ENCODE results near the gene LSM4. TPM values are rescaled to one million over a fixed set of nuclear protein-coding genes. Genes with fewer than 3 reads are reported as not detected.
"Not testable (repeated sequence)": the region's sequence is repeated elsewhere in the genome, so short reads cannot be mapped to it uniquely, and the experiment has no call there.

The LSM4 gene
- total and polyA plus RNA-seq, 2 of the 4 experiments (the other 2 are of a cell fraction) = 44.8 to 118 TPM

DNA sequence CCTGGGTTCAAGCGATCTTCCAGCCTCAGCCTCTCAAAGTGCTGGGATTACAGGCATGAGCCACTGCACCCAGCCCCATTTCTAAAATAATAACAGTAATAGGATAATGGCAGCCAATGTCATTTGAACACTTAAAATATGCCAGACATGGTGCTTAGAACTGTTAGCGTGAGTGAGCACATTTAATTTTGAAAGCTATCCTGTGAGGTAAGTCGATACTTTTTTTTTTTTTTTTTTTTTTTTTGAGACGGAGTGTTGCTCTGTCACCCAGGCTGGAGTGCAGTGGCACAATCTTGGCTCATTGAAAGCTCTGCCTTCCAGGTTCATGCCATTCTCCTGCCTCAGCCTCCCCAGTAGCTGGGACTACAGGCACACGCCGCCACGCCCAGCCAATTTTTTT lies 31.9 kb upstream of the LSM4 start:
- POLR2A ChIA-PET (ENCODE audit: unreplicated experiment); H3K79me1 ChIP-seq (ENCODE audit: low read depth in 1 of 2, low read length in 2 of 2); H3K9ac ChIP-seq (ENCODE audit: low read depth, low read length); intact Hi-C loops (cut with micrococcal nuclease); H3K18ac ChIP-seq (ENCODE audit: low read depth, low read length); H3K9me1 ChIP-seq (ENCODE audit: insufficient read depth, low read length); dilution Hi-C loops (cut with HindIII; ENCODE audit: low sequenced_read_pairs, unreplicated experiment); CTCF ChIA-PET; H3K4me1 ChIP-seq (ENCODE audit: control insufficient read depth, insufficient read depth, low read length); H4K5ac ChIP-seq (ENCODE audit: low read depth, low read length); H3K23ac ChIP-seq (ENCODE audit: low read depth, low read length); H2BK5ac ChIP-seq (ENCODE audit: low read depth, low read length, poor library complexity, severe bottlenecking); H3K4me3 ChIP-seq (ENCODE audit: insufficient read depth, low read depth, low read length); H2AK9ac ChIP-seq (replicated peaks; ENCODE audit: low read depth, low read length, poor library complexity); ATAC-seq (ENCODE audit: low read depth); H3K14ac ChIP-seq (replicated peaks; ENCODE audit: low read depth, low read length); H3K56ac ChIP-seq (ENCODE audit: extremely low read depth, insufficient read depth, low read length); BruUV-seq (replicated peaks); H4K8ac ChIP-seq (ENCODE audit: low read depth in 2 of 2, low read length in 2 of 2); H3K27me3 ChIP-seq (ENCODE audit: control insufficient read depth, insufficient read depth, low read length); H2BK120ac ChIP-seq (ENCODE audit: low read depth, low read length); H2AFZ ChIP-seq (replicated peaks; ENCODE audit: low read length, poor library complexity); H2AK5ac ChIP-seq (ENCODE audit: low read depth, low read length); H3K4me2 ChIP-seq (ENCODE audit: low read depth, low read length); H4K20me1 ChIP-seq (ENCODE audit: insufficient read depth, low read length); DNase-seq; H3K9me3 ChIP-seq (ENCODE audit: control insufficient read depth, insufficient read depth, low read length); H4K91ac ChIP-seq (ENCODE audit: insufficient read depth, low read depth, low read length); H2BK20ac ChIP-seq (ENCODE audit: low read depth, low read length); H2BK15ac ChIP-seq (ENCODE audit: low read depth, low read length); H3K27ac ChIP-seq (ENCODE audit: insufficient read depth, low read length); H3K4ac ChIP-seq (ENCODE audit: low read depth, low read length): not testable (repeated sequence)
- WGBS, 2 experiments (ENCODE audit: extremely low coverage in 2 of 2, insufficient read length in 1 of 2) = no CpG with 5 or more reads among the region's 7 CpGs
- in situ Hi-C loops (cut with MboI; ENCODE audit: low sequenced_read_pairs) = loop anchor here (5.0 kb wide), 1 partner anchor 53 kb away; no protein-coding TSS in a partner anchor
- H3K36me3 ChIP-seq (ENCODE audit: control insufficient read depth, insufficient read depth, low read length) = peaks cover 32% of the 10 kb centered on the region

Measured in IMR-90 (cell line).